HG03378 (cell line): ENCODE data around the gene RSBN1.
"Not testable (repeated sequence)": the region's sequence is repeated elsewhere in the genome, so short reads cannot be mapped to it uniquely, and the experiment has no call there.

Source experiments
- ATAC-seq: cut with Tn5 transposase; IDR thresholded peaks from one replicate; pipeline ENCODE4 v1.9.1; 2021; ENCODE audit warnings: mild to moderate bottlenecking, moderate library complexity; ENCODE audit not compliant: unreplicated experiment

The RSBN1 gene

GRCh38 chr1:113749402-113749801 is 62.9 kb downstream of the RSBN1 start:
- no peak for ATAC-seq

GRCh38 chr1:113747376-113747775 is 64.9 kb downstream of the RSBN1 start:
- ATAC-seq: no peak

GRCh38 chr1:113745425-113745824 is 66.9 kb downstream of the RSBN1 start:
- no peak for ATAC-seq

GRCh38 chr1:113744114-113744513 is 68.2 kb downstream of the RSBN1 start:
- ATAC-seq: no peak

- peak; percentile 56 for ATAC-seq
Measured at GRCh38 chr1:113742515-113742914, 69.8 kb downstream of the RSBN1 start.

- no peak for ATAC-seq
Measured at GRCh38 chr1:113734357-113735055, 77.8 kb downstream of the RSBN1 start.

- ATAC-seq: no peak
Measured at GRCh38 chr1:113732802-113733201, 79.5 kb downstream of the RSBN1 start.

- ATAC-seq: no peak
Measured at GRCh38 chr1:113721010-113721409, 91.3 kb downstream of the RSBN1 start.

- ATAC-seq: not testable (repeated sequence)
Measured at GRCh38 chr1:113718621-113719020, 93.7 kb downstream of the RSBN1 start.

GRCh38 chr1:113717506-113717905 is 94.8 kb downstream of the RSBN1 start:
- ATAC-seq: not testable (repeated sequence)

GRCh38 chr1:113714606-113715269 is 97.5 kb downstream of the RSBN1 start:
- ATAC-seq: no peak
